Fibroblast of lung (primary cell): ENCODE results near the gene PLVAP. TPM values are rescaled to one million over a fixed set of nuclear protein-coding genes. Genes with fewer than 3 reads are reported as not detected.

Source experiments
- DNase-seq, 2 donors: peaks; one replicate each; pipeline versions ENCODE4 v3.0.0 to v3.0.0-alpha.2; 2010; ENCODE audit warnings: low read depth in 2 of 2
- H2AFZ ChIP-seq: 2 replicates; pipeline ENCODE4 v1.5.1; 2012; ENCODE audit warnings: low read length, control low read depth, inconsistent platforms
- H3K27ac ChIP-seq: 2 replicates; pipeline ENCODE4 v1.5.1; 2011; ENCODE audit warnings: low read length, control low read depth; ENCODE audit not compliant: insufficient read depth
- H3K27me3 ChIP-seq: 2 replicates; pipeline ENCODE4 v1.5.1; 2011; ENCODE audit warnings: mild to moderate bottlenecking, low read length; ENCODE audit not compliant: control insufficient read depth, insufficient read depth
- H3K36me3 ChIP-seq: 2 replicates; pipeline ENCODE4 v1.5.1; 2011; ENCODE audit warnings: low read length; ENCODE audit not compliant: control insufficient read depth, insufficient read depth
- H3K4me1 ChIP-seq: 2 replicates; pipeline ENCODE4 v1.5.1; 2011; ENCODE audit warnings: low read length; ENCODE audit not compliant: control insufficient read depth, insufficient read depth; ENCODE audit errors: extremely low read depth
- H3K4me2 ChIP-seq: 2 replicates; pipeline ENCODE4 v1.5.1; 2011; ENCODE audit warnings: low read length, control low read depth; ENCODE audit not compliant: insufficient read depth; ENCODE audit errors: extremely low read depth
- H3K4me3 ChIP-seq, 4 experiments: fragments of 200-600 bp in 1 of 4; sonication (generic) in 1 of 4; replicated peaks in 1 of 4; 2 replicates each; pipeline ENCODE4 v1.5.1; 2011 to 2016; ENCODE audit warnings: low read length in 4 of 4, low read depth in 3 of 4, mild to moderate bottlenecking in 3 of 4, control low read depth in 2 of 4, inconsistent platforms in 1 of 4, mixed read lengths in 1 of 4; ENCODE audit not compliant: insufficient read depth in 1 of 4; ENCODE audit errors: control extremely low read depth in 1 of 4
- H3K79me2 ChIP-seq: 2 replicates; pipeline ENCODE4 v1.5.1; 2012; ENCODE audit warnings: mild to moderate bottlenecking, low read length, inconsistent platforms; ENCODE audit not compliant: control insufficient read depth, insufficient read depth
- H3K9ac ChIP-seq: 2 replicates; pipeline ENCODE4 v1.5.1; 2011; ENCODE audit warnings: mild to moderate bottlenecking, low read length, control low read depth; ENCODE audit not compliant: insufficient read depth
- H3K9me3 ChIP-seq: 2 replicates; pipeline ENCODE4 v1.5.1; 2012; ENCODE audit warnings: low read depth, low read length; ENCODE audit not compliant: control insufficient read depth, insufficient read depth
- H4K20me1 ChIP-seq: 2 replicates; pipeline ENCODE4 v1.5.1; 2011; ENCODE audit warnings: low read length; ENCODE audit not compliant: control insufficient read depth, insufficient read depth; ENCODE audit errors: extremely low read depth
- EZH2 ChIP-seq: IDR thresholded peaks from 2 replicates; pipeline ENCODE4 v1.5.1; 2012; ENCODE audit warnings: low read length, control low read depth, mild to moderate bottlenecking; ENCODE audit errors: missing control alignments
- polyA plus RNA-seq, 2 donors: library from polyadenylated mRNA; depleted of rRNA in 1 of 2; stranded (reverse) in 1 of 2; unstranded in 1 of 2; fragments of >200 nt; gene quantifications; 2 replicates each; pipeline ENCODE4 v1.2.1, GENCODE V29; 2011 to 2012; ENCODE audit warnings: missing spikeins in 1 of 2
- total RNA-seq: library from RNA; depleted of rRNA; stranded (reverse); fragments of >200 nt; gene quantifications from 2 replicates; pipeline ENCODE4 v1.2.1, GENCODE V29; 2014
- TF ChIP-seq, protein P1 (sequence below), 2 donors: IDR thresholded peaks in 1 of 2; conservative IDR thresholded peaks in 1 of 2; 1 replicate in 1 of 2; 2 replicates in 1 of 2; pipeline ENCODE4 v1.5.1; 2011 to 2012; ENCODE audit warnings: low read length in 2 of 2, control low read depth in 1 of 2, inconsistent platforms in 1 of 2, low read depth in 1 of 2, mild to moderate bottlenecking in 1 of 2

Gene PLVAP
- total and polyA plus RNA-seq, 2 donors (not counting 1 experiment from before 2014, with no cell fraction given), result not detected

DNA sequence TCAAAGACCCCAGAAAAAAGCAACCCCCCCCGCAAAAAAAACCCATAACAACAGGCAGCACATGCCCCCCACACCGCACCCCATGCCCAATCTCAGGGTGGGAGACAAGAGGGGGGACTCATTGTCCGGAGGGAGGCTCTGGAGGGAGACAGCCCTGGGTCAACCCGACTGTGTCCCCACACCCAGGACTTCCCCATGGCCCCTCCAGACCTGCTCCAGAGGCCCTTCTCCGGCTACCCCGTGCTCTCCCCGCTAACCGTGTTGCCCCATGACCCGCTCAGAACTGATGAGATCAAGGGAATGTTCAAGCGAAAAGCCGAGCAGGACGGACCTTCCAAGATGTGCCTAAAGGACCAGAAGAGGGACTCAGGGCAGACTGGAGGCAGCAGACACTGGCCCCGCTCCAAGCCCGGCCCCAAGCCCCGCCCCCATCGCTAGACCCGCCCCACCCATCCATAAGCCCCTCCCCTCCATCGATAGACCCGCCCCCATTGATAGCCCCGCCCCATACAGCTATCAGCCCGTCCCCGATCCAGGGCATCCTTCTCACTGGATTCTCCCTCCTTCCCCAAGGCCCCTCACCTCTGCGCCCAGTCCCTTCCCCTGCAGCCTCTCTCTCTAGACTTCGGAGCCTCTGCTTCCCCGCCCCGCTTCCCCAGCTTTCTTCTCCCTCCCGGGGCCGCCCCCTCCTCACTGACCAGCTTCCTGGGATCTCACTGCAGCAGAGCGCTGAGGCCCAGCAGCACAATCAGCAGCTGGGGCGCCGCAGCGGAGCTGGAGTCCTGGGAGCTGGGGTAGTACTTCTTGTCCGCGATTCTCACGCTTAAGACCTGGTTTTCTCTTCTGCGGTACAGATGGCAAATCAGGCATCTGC, 26.1 kb upstream of the PLVAP start:
- Histone ChIP-seq H3K4me1 (no peaks in the 10 kb centered on the region), H3K36me3 (no peaks in the 10 kb centered on the region), H3K9me3 (no peaks in the 10 kb centered on the region), H3K27me3 (no peaks in the 10 kb centered on the region), H3K79me2 (no peaks in the 10 kb centered on the region), H2AFZ (no peak overlapping the region), H4K20me1 (no peaks in the 10 kb centered on the region), H3K4me2 (no peak overlapping the region), H3K9ac (no peak overlapping the region), H3K27ac (no peak overlapping the region), H3K4me3 (no peak overlapping the region)
- DNase-seq, result no peak
- TF ChIP-seq EZH2, result no peak
- TF ChIP-seq, protein P1, sequence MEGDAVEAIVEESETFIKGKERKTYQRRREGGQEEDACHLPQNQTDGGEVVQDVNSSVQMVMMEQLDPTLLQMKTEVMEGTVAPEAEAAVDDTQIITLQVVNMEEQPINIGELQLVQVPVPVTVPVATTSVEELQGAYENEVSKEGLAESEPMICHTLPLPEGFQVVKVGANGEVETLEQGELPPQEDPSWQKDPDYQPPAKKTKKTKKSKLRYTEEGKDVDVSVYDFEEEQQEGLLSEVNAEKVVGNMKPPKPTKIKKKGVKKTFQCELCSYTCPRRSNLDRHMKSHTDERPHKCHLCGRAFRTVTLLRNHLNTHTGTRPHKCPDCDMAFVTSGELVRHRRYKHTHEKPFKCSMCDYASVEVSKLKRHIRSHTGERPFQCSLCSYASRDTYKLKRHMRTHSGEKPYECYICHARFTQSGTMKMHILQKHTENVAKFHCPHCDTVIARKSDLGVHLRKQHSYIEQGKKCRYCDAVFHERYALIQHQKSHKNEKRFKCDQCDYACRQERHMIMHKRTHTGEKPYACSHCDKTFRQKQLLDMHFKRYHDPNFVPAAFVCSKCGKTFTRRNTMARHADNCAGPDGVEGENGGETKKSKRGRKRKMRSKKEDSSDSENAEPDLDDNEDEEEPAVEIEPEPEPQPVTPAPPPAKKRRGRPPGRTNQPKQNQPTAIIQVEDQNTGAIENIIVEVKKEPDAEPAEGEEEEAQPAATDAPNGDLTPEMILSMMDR (conservative IDR thresholded peaks at IDR 0.05 in 1 of 2, IDR thresholded peaks at IDR 0.05 in 1 of 2; ENCODE audit: low read depth in 1 of 2, low read length in 2 of 2), result no peak

DNA sequence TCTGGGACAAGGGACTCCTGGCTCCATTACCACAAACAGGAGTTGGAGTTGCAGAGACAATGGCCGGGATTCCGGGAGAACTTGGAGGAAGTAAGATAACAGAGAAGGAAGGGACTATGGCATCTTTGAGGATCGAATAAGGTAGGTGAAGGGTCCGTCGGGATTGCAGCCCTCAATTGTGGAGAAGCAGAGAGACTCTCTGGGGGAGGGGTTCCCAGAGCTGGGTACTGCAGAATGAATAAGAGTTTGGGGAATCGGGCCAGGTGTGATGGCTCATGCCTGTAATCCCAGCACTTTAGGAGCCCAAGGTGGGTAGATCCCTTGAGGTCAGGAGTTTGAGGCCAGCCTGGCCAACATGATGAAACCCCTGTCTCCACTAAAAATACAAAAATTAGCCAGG, 24.5 kb upstream of the PLVAP start:
- Histone ChIP-seq H3K4me3 (no peak overlapping the region), H2AFZ (no peak overlapping the region), H4K20me1 (no peaks in the 10 kb centered on the region), H3K4me1 (no peaks in the 10 kb centered on the region), H3K79me2 (no peaks in the 10 kb centered on the region), H3K4me2 (no peak overlapping the region), H3K9me3 (no peaks in the 10 kb centered on the region), H3K36me3 (no peaks in the 10 kb centered on the region), H3K27ac (no peak overlapping the region), H3K9ac (no peak overlapping the region), H3K27me3 (no peaks in the 10 kb centered on the region)
- TF ChIP-seq EZH2, result no peak
- TF ChIP-seq, protein P1 (conservative IDR thresholded peaks at IDR 0.05 in 1 of 2, IDR thresholded peaks at IDR 0.05 in 1 of 2; ENCODE audit: low read depth in 1 of 2, low read length in 2 of 2), result no peak
- no peak for DNase-seq

DNA sequence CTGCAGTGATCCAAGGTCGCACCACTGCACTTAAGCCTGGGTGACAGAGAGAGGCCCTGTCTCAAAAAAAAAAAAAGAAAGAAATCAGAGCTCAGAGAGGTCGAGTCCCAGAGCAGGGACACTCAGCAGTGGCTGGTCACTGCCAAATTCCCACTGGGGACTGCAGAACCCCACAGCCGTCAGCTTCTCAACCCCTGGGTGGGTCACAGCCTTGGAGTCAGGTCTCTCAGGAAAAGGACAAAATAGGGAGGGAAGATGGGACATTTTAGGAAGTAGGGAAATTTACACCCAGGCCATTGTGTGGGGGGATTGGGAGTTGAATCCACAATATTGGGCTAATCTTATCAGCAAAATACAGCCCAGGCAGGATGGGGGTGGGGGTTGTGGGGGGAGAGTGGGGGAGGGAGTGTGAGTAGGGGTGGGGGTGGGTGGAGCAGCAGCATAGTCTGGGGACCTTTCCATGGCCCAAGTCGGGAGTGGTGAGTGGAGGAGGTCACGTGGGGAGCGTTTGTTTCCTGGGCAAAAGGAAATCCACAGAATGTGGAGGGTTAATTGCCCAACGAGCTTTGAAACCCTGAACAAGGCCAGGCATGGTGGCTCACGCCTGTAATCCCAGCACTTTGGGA, 21.9 kb upstream of the PLVAP start:
- Histone ChIP-seq H3K36me3 (no peaks in the 10 kb centered on the region), H3K27ac (no peak overlapping the region), H3K4me2 (no peak overlapping the region), H3K9me3 (no peaks in the 10 kb centered on the region), H2AFZ (no peak overlapping the region), H3K4me3 (no peak overlapping the region), H3K9ac (no peak overlapping the region), H4K20me1 (no peaks in the 10 kb centered on the region), H3K4me1 (no peaks in the 10 kb centered on the region), H3K79me2 (no peaks in the 10 kb centered on the region), H3K27me3 (peaks cover 3% of the 10 kb centered on the region)
- TF ChIP-seq EZH2, result no peak
- TF ChIP-seq, protein P1 (conservative IDR thresholded peaks at IDR 0.05 in 1 of 2, IDR thresholded peaks at IDR 0.05 in 1 of 2; ENCODE audit: low read depth in 1 of 2, low read length in 2 of 2), result no peak
- DNase-seq, result no peak
